HG03442 (cell line): Measurements from ENCODE around the gene EARS2.
"Not testable (repeated sequence)": the region's sequence is repeated elsewhere in the genome, so short reads cannot be mapped to it uniquely, and the experiment has no call there.

ENCODE experiments used
- ATAC-seq: cut with Tn5 transposase; IDR thresholded peaks from one replicate; pipeline ENCODE4 v1.9.1; 2021; ENCODE audit warnings: mild to moderate bottlenecking, moderate library complexity; ENCODE audit not compliant: unreplicated experiment

EARS2 gene

GRCh38 chr16:23570992-23571632, 14.0 kb upstream of the EARS2 start:
- ATAC-seq, result no peak

DNA sequence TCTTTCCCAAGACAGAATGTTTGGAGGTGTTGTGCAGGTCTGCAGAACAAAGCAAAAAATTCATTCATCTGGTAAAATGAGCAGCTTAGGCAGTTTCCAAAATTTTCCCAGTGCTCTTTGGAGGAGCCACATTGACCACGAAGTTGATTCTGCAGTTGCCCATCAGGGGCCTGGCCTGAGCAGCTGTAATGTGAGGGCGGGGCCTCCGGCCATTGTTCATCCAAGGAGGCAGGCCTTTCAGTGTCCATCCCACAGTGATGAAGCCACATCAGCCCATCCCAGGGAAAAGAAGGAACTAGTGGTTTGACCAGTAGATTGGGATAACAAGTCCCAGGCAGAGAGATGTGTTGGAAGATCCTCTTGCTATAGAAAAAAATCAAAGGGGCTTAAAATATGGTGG, 10.5 kb upstream of the EARS2 start:
- ATAC-seq, result no peak

GRCh38 chr16:23566724-23567123, 9.6 kb upstream of the EARS2 start:
- no peak for ATAC-seq

- ATAC-seq, result no peak
Measured at GRCh38 chr16:23564575-23565363, 7.6 kb upstream of the EARS2 start.

DNA sequence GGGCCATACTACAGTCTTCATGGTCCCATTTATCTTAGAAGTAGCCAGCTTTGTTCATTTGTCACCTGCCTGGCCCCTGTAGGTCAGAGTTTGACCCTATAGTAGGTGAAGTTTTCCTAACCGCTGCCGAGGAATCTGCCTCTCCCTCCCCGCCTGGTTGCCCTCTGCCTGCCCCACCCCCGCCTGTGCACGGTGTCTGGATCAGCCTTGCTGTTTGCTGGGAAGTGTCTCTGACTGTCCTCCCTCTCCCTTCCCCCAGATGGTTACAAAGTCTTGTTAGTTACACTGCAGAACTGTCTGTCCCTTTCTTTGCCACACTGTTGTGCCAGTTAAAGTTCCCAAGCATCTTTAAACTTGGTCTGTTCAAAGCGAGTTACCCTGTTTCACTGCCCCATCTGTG, 6.0 kb upstream of the EARS2 start:
- ATAC-seq, result no peak

DNA sequence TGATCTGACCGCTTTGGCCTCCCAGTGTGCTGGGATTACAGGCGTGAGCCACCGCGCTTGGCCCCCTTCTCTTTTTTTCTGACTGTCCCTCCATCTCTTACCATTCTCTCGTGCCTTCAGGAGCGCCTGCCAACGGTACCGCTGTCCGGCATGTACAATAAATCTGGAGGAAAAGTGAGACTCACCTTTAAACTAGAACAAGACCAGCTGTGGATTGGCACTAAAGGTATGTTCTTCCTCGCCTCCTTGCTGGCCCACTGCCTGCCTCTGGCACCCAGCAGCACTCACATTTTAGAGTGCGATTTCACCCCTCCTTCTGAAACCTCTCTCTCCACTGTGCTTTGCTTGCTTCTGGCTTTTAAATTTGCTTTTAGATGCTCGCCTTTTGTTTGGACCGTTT, 5.4 kb upstream of the EARS2 start:
- ATAC-seq, result no peak

DNA sequence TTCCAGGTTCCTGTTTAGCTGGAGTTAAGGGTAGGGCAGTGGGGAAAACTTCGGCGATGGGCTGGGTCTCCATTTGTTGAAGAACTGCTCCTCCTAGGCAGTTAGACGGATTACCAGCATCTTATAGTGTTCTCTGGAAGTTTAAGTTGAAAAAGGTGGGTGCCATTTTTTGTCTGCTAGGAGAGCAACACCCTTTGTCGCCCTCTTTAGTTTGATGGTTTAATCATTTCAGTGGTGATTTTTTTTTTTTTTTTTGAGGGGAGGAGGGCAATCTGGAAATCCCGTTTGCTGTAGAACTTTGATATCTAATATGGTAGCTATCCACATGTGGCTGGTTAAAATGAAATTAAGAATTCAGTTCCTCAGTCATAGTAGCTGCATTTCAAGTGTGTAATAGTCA, 4.4 kb upstream of the EARS2 start:
- ATAC-seq, result no peak

GRCh38 chr16:23557779-23558702, 891 bp upstream of the EARS2 start:
- peak; percentile 10 for ATAC-seq

DNA sequence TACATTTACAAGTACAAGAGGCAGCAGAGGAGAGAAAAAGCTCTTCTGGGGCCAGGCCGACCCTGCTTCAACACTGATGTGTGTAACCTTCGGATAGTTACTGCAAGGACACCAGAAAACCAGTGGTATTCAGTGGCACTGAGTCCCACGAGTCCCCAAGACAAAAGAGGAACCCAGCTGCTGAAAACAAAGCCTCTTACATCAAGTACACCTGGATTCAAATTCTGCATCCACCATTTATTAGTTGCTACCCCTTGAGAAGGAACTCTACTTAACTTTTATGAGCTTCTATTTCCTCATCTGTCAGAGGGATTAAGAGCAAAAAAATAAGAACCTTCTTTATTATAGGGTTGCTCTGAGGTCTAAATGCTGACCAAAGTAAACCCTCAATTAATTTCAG, 2.6 kb downstream of the EARS2 start:
- ATAC-seq, result no peak

DNA sequence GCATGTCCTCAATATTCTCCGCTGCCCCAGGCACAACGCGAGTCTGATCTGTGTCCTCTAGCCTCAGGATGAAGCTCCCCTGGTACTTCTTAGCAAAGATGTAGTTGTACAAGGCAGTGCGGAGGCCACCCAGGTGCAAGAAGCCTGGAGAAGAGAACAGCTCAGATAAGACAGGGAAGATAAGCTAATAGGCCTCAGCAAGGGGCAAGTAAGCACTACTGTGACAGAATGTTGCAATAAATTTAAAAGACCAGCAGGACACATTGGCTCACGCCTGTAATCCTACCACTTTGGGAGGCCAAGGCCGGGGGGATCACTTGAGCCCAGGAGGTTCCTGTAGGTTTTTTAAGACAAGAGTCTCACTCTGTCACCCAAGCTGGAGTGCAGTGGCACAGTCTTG, 5.0 kb downstream of the EARS2 start:
- ATAC-seq, result no peak

DNA sequence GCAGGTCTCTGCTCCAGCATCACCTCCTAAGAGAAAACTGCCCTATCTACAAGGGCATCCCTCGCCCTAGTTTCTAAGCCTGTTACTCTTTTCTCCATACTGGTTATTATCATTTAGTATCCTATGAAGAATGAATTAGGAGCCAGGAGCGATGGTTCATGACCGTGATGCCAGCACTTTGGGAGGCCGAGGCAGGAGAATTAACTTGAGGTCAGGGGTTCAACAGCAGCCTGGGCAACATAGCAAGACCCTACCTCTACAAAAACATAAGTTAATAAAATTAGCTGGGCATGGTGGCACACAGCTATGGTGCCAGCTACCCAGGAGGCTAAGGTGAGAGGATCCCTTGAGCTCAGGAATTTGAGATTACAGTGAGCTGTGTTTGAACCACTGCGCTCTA, 7.2 kb downstream of the EARS2 start:
- ATAC-seq, result no peak

- no peak for ATAC-seq
Measured at GRCh38 chr16:23544436-23544835, 12.7 kb downstream of the EARS2 start.

DNA sequence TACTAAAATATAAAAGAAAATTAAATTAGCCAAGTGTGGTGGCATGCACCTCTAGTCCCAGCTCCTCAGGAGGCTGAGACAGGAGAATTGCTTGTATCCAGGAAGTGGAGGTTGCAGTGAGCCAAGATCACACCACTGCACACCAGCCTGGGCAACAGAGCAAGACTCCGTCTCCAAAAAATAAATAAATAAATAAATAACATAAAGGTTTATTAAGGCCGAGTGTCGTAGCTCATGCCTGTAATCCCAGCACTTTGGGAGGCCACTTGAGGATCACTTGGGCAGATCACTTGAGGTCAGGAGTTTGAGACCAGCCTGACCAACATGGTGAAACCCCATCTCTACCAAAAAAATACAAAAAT, 16.4 kb downstream of the EARS2 start:
- not testable (repeated sequence) for ATAC-seq

DNA sequence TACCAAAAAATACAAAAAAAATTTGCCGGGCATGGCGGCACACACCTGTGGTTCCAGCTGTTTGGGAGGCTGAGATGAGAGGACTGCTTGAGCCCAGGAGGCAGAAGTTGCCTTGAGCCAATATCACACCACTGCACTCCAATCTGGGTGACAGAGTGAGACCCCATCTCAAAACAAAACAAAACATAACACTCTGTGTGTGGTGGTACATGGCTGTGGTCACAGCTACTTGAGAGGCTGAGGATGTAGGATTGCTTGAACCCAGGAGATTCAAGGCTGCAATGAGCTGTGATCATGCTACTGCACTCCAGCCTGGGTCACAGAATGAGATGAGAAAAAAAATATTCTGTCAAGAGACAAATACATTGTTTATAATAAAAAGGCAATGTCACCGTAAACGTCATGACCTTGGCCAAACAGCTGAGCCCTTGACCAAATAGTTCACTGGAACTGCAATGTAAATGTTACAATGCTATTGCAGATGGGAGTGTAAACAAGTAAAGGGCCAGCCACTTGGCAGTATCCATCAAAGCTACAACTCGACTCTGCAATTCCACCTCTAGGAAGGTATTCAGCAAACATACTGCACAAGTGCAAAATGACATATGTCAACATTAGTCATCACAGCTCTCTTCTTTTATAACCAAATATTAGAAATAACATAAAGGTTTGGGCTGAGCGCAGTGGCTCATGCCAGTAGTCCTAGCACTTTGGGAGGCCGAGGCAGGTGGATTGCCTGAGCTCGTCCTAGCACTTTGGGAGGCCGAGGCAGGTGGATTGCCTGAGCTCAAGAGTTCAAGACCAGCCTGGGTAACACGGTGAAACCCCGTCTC, 16.9 kb downstream of the EARS2 start:
- no peak for ATAC-seq

- ATAC-seq, result no peak
Measured at GRCh38 chr16:23538919-23539278, 18.3 kb downstream of the EARS2 start.

DNA sequence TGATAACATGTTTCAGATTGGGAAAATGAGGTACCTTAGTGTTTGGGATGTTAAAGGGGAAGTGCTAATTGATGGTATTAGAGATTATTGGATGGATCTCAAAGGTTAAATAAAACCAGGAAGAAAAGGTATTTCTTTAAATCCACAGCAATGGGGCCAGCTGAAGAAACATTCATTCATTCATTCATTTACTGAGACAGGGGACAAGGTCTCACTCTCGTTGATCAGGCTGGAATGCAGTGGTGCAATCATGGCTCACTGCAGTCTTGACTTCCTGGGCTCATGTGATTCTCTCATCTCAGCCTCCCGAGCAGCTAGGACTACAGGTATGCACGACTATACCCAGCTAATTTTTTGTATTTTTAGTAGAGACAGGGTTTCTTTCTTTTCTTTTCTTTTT, 19.8 kb downstream of the EARS2 start:
- ATAC-seq, result no peak

- no peak for ATAC-seq
Measured at GRCh38 chr16:23535901-23536300, 21.2 kb downstream of the EARS2 start.

- ATAC-seq, result no peak
Measured at GRCh38 chr16:23534868-23535860, 22.0 kb downstream of the EARS2 start.

GRCh38 chr16:23532448-23532847, 24.7 kb downstream of the EARS2 start:
- no peak for ATAC-seq

GRCh38 chr16:23530062-23530461, 27.1 kb downstream of the EARS2 start:
- ATAC-seq, result no peak
